IMR-90 (cell line): ENCODE measurements around the gene ZNF236. TPM values are rescaled to one million over a fixed set of nuclear protein-coding genes. Genes with fewer than 3 reads are reported as not detected.

Experiments
- ATAC-seq: fragments of 200-7000 bp; cut with Tn5 transposase; 2 replicates; pipeline ENCODE4 v1.9.1; 2020; ENCODE audit warnings: low read depth, mild to moderate bottlenecking, moderate library complexity
- BruUV-seq: library from RNA; stranded (reverse); fragments of 400-500 nt; replicated peaks from 2 replicates; lab custom pipeline; 2021; lab: Mats Ljungman, UMichigan
- CTCF ChIA-PET: fragments of 300-600 bp; formaldehyde crosslinking; extraction: SDS; loops from one replicate; lab custom pipeline; 2021; ENCODE audit warnings: antibody characterized with exemption; lab: Yijun Ruan, JAX
- POLR2A ChIA-PET: fragments of 300-600 bp; sonication (Branson Sonifier 250); formaldehyde crosslinking; loops from one replicate; lab custom pipeline; 2022; ENCODE audit warnings: antibody characterized with exemption; ENCODE audit not compliant: unreplicated experiment; lab: Charles Lee
- DNase-seq: peaks from one replicate; pipeline ENCODE4 v3.0.0; 2013
- H2AFZ ChIP-seq: replicated peaks from 2 replicates; pipeline ENCODE3; 2013; ENCODE audit warnings: low read length, mild to moderate bottlenecking; ENCODE audit not compliant: poor library complexity
- H2AK5ac ChIP-seq: 2 replicates; pipeline ENCODE4 v1.6.1; 2013; ENCODE audit warnings: low read depth, low read length, inconsistent platforms
- H2AK9ac ChIP-seq: replicated peaks from 2 replicates; pipeline ENCODE3; 2013; ENCODE audit warnings: mild to moderate bottlenecking, low read depth, low read length, moderate library complexity; ENCODE audit not compliant: poor library complexity
- H2BK120ac ChIP-seq: 2 replicates; pipeline ENCODE4 v1.6.1; 2013; ENCODE audit warnings: low read depth, low read length, inconsistent platforms
- H2BK15ac ChIP-seq: 3 replicates; pipeline ENCODE4 v1.6.1; 2013; ENCODE audit warnings: low read depth, low read length, inconsistent platforms
- H2BK20ac ChIP-seq: 2 replicates; pipeline ENCODE4 v1.6.1; 2013; ENCODE audit warnings: low read depth, mild to moderate bottlenecking, inconsistent platforms, low read length, moderate library complexity
- H2BK5ac ChIP-seq: 2 replicates; pipeline ENCODE4 v1.6.1; 2013; ENCODE audit warnings: mild to moderate bottlenecking, low read depth, low read length, inconsistent platforms; ENCODE audit not compliant: poor library complexity, severe bottlenecking
- H3K14ac ChIP-seq: replicated peaks from 2 replicates; pipeline ENCODE4 v1.6.1; 2013; ENCODE audit warnings: low read depth, low read length, inconsistent platforms
- H3K18ac ChIP-seq: 2 replicates; pipeline ENCODE4 v1.6.1; 2013; ENCODE audit warnings: low read depth, low read length, control low read depth
- H3K23ac ChIP-seq: 2 replicates; pipeline ENCODE4 v1.6.1; 2013; ENCODE audit warnings: low read depth, low read length, inconsistent platforms
- H3K27ac ChIP-seq: 2 replicates; pipeline ENCODE4 v1.5.1; 2013; ENCODE audit warnings: mild to moderate bottlenecking, control low read depth, low read length; ENCODE audit not compliant: insufficient read depth
- H3K27me3 ChIP-seq: 2 replicates; pipeline ENCODE4 v1.6.1; 2013; ENCODE audit warnings: low read length; ENCODE audit not compliant: control insufficient read depth, insufficient read depth
- H3K36me3 ChIP-seq: 2 replicates; pipeline ENCODE4 v1.6.1; 2013; ENCODE audit warnings: low read length, mixed read lengths; ENCODE audit not compliant: control insufficient read depth, insufficient read depth
- H3K4ac ChIP-seq: 2 replicates; pipeline ENCODE4 v1.6.1; 2013; ENCODE audit warnings: low read depth, low read length, inconsistent platforms
- H3K4me1 ChIP-seq: 2 replicates; pipeline ENCODE4 v1.6.1; 2013; ENCODE audit warnings: low read length, mixed read lengths; ENCODE audit not compliant: control insufficient read depth, insufficient read depth
- H3K4me2 ChIP-seq: 2 replicates; pipeline ENCODE4 v1.6.1; 2013; ENCODE audit warnings: low read depth, mild to moderate bottlenecking, control low read depth, low read length, moderate library complexity
- H3K4me3 ChIP-seq: 2 replicates; pipeline ENCODE4 v1.5.1; 2013; ENCODE audit warnings: low read depth, mild to moderate bottlenecking, control low read depth, low read length, moderate library complexity; ENCODE audit not compliant: insufficient read depth
- H3K56ac ChIP-seq: 2 replicates; pipeline ENCODE4 v1.6.1; 2013; ENCODE audit warnings: low read length, inconsistent platforms; ENCODE audit not compliant: insufficient read depth; ENCODE audit errors: extremely low read depth
- H3K79me1 ChIP-seq, 2 experiments: 2 replicates each; pipeline ENCODE4 v1.6.1; 2013; ENCODE audit warnings: low read length in 2 of 2, inconsistent platforms in 1 of 2, low read depth in 1 of 2
- H3K9ac ChIP-seq: 2 replicates; pipeline ENCODE4 v1.6.1; 2013; ENCODE audit warnings: low read depth, low read length, control low read depth
- H3K9me1 ChIP-seq: 2 replicates; pipeline ENCODE4 v1.6.1; 2013; ENCODE audit warnings: low read length, inconsistent platforms; ENCODE audit not compliant: insufficient read depth
- H3K9me3 ChIP-seq: 2 replicates; pipeline ENCODE4 v1.6.1; 2013; ENCODE audit warnings: low read length; ENCODE audit not compliant: control insufficient read depth, insufficient read depth
- H4K20me1 ChIP-seq: 2 replicates; pipeline ENCODE4 v1.6.1; 2013; ENCODE audit warnings: low read length, inconsistent platforms; ENCODE audit not compliant: insufficient read depth
- H4K5ac ChIP-seq: 2 replicates; pipeline ENCODE4 v1.6.1; 2013; ENCODE audit warnings: mild to moderate bottlenecking, low read depth, low read length, control low read depth
- H4K8ac ChIP-seq, 2 experiments: 2 replicates each; pipeline ENCODE4 v1.6.1; 2013; ENCODE audit warnings: low read depth in 2 of 2, low read length in 2 of 2, control low read depth in 1 of 2, inconsistent platforms in 1 of 2
- H4K91ac ChIP-seq: 2 replicates; pipeline ENCODE4 v1.6.1; 2013; ENCODE audit warnings: low read depth, low read length, inconsistent platforms; ENCODE audit not compliant: insufficient read depth
- BHLHE40 ChIP-seq: fragments of 150-350 bp; IDR thresholded peaks from 2 replicates; pipeline ENCODE4 v1.6.1; 2016; ENCODE audit warnings: mild to moderate bottlenecking, low read depth, low read length
- CEBPB ChIP-seq: IDR thresholded peaks from 2 replicates; pipeline ENCODE4 v1.6.1; 2012; ENCODE audit warnings: low read depth, low read length, improper control_type of control experiment
- ELK1 ChIP-seq: fragments of 150-350 bp; IDR thresholded peaks from 2 replicates; pipeline ENCODE4 v1.6.1; 2016; ENCODE audit warnings: low read depth, mild to moderate bottlenecking, low read length, moderate library complexity, borderline replicate concordance
- MAFK ChIP-seq: IDR thresholded peaks from 2 replicates; pipeline ENCODE4 v1.6.1; 2012; ENCODE audit warnings: low read depth, low read length, improper control_type of control experiment
- MAZ ChIP-seq: IDR thresholded peaks from 2 replicates; pipeline ENCODE4 v1.6.1; 2012; ENCODE audit warnings: low read depth, mild to moderate bottlenecking, low read length, improper control_type of control experiment, moderate library complexity, borderline replicate concordance
- MXI1 ChIP-seq: IDR thresholded peaks from 2 replicates; pipeline ENCODE4 v1.6.1; 2012; ENCODE audit warnings: low read depth, mild to moderate bottlenecking, low read length, moderate library complexity, borderline replicate concordance
- NFE2L2 ChIP-seq: fragments of 150-350 bp; IDR thresholded peaks from 2 replicates; pipeline ENCODE4 v1.6.1; 2016; ENCODE audit warnings: low read depth, mild to moderate bottlenecking, low read length
- POLR2A ChIP-seq: IDR thresholded peaks from 2 replicates; pipeline ENCODE4 v1.6.1; 2012; ENCODE audit warnings: mild to moderate bottlenecking, low read depth, low read length
- RAD21 ChIP-seq: IDR thresholded peaks from 2 replicates; pipeline ENCODE4 v1.6.1; 2012; ENCODE audit warnings: low read length, improper control_type of control experiment
- RCOR1 ChIP-seq: IDR thresholded peaks from 2 replicates; pipeline ENCODE4 v1.6.1; 2012; ENCODE audit warnings: mild to moderate bottlenecking, low read length, improper control_type of control experiment; ENCODE audit not compliant: insufficient replicate concordance
- SMC3 ChIP-seq: fragments of 150-350 bp; IDR thresholded peaks from 2 replicates; pipeline ENCODE4 v1.6.1; 2016; ENCODE audit warnings: low read depth, mild to moderate bottlenecking, antibody characterized with exemption, low read length, moderate library complexity
- WGBS, 2 experiments: methylation state at CpG; one replicate each; pipeline versions ENCODE4 v1.1.5 to v1.1.7; 2013; ENCODE audit warnings: missing lambda C conversion rate in 2 of 2; ENCODE audit not compliant: insufficient read length in 1 of 2; ENCODE audit errors: extremely low coverage in 2 of 2; 5-methylcytosine and 5-hydroxymethylcytosine counted together
- dilution Hi-C: fragments of 300-500 bp; cut with HindIII; formaldehyde crosslinking; loops from one replicate; pipeline ENCODE4 v1.14.3; 2018; ENCODE audit warnings: low sequenced_read_pairs; ENCODE audit not compliant: unreplicated experiment
- in situ Hi-C: fragments of 300-500 bp; cut with MboI; formaldehyde crosslinking; loops from 3 replicates; pipeline ENCODE4 v1.14.3; 2019; ENCODE audit warnings: low sequenced_read_pairs, inconsistent platforms, mixed read lengths
- intact Hi-C: fragments of 100-400 bp; cut with micrococcal nuclease; formaldehyde crosslinking; loops from 2 replicates; pipeline ENCODE4 v1.10.0; 2022
- polyA plus RNA-seq, 3 experiments: library from polyadenylated mRNA; depleted of rRNA; stranded (reverse); fragments of >200 nt; gene quantifications; 2 replicates each; pipeline ENCODE4 v1.2.3, GENCODE V29; 2012; ENCODE audit warnings: low replicate concordance in 1 of 3
- total RNA-seq: library from RNA; depleted of rRNA; stranded (reverse); fragments of >200 nt; gene quantifications from 2 replicates; pipeline ENCODE4 v1.2.3, GENCODE V29; 2012
- TF ChIP-seq, protein P1 (sequence below): fragments of 150-350 bp; IDR thresholded peaks from 2 replicates; pipeline ENCODE4 v1.6.1; 2017; ENCODE audit warnings: mild to moderate bottlenecking, antibody characterized with exemption, low read length, low read depth
- TF ChIP-seq, protein P2 (sequence below): conservative IDR thresholded peaks from 2 replicates; pipeline ENCODE4 v1.5.1; 2012; ENCODE audit warnings: mild to moderate bottlenecking, low read depth, low read length, improper control_type of control experiment

The ZNF236 gene
- total and polyA plus RNA-seq, 2 of the 4 experiments (the other 2 are of a cell fraction): 3.6 to 9.7 TPM

DNA sequence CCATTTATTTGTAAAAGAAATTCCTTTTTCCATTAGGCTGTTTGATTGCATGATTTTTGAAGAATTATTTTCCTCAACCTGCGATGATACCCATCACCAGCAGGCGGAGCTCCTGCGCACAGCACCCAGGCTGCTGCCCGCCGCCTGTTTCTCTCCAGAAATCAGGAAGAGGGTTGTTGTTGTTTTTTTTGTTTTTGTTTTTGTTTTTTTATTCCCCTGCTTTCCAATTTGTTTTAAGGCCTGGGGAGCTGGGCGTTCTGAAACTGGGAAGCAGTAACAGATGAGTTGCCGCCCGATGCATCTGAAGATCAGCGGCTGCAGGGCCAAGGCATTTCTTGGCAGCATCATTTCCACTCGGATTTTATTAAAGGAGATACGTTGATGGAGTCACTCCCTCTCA is 178.2 kb downstream of the ZNF236 start:
- H2AFZ ChIP-seq: peak overlapping the region; percentile 77
- no CpG with 5 or more reads among the region's 11 CpGs for WGBS, 2 experiments
- no peak overlapping the region for H2AK9ac ChIP-seq
- H3K27ac ChIP-seq: no peak overlapping the region
- ATAC-seq (peak; percentile 86), DNase-seq (peak; percentile 32)
- H3K4me3 ChIP-seq: no peak overlapping the region
- H3K27me3 ChIP-seq: no peaks in the 10 kb centered on the region; the same call in 1 of the 2 replicates
- no peaks in the 10 kb centered on the region for H4K20me1 ChIP-seq
- TF ChIP-seq MAFK: no peak
- TF ChIP-seq, protein P1, sequence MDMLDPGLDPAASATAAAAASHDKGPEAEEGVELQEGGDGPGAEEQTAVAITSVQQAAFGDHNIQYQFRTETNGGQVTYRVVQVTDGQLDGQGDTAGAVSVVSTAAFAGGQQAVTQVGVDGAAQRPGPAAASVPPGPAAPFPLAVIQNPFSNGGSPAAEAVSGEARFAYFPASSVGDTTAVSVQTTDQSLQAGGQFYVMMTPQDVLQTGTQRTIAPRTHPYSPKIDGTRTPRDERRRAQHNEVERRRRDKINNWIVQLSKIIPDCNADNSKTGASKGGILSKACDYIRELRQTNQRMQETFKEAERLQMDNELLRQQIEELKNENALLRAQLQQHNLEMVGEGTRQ: no peak
- no peak for TF ChIP-seq CEBPB
- TF ChIP-seq, protein P2, sequence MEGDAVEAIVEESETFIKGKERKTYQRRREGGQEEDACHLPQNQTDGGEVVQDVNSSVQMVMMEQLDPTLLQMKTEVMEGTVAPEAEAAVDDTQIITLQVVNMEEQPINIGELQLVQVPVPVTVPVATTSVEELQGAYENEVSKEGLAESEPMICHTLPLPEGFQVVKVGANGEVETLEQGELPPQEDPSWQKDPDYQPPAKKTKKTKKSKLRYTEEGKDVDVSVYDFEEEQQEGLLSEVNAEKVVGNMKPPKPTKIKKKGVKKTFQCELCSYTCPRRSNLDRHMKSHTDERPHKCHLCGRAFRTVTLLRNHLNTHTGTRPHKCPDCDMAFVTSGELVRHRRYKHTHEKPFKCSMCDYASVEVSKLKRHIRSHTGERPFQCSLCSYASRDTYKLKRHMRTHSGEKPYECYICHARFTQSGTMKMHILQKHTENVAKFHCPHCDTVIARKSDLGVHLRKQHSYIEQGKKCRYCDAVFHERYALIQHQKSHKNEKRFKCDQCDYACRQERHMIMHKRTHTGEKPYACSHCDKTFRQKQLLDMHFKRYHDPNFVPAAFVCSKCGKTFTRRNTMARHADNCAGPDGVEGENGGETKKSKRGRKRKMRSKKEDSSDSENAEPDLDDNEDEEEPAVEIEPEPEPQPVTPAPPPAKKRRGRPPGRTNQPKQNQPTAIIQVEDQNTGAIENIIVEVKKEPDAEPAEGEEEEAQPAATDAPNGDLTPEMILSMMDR: peak; percentile 97
- no peak for TF ChIP-seq MXI1
- TF ChIP-seq RCOR1: no peak
- TF ChIP-seq NFE2L2: no peak
- 0 out of 2 replicates have a peak, but pooled peaks have one; percentile 37 for TF ChIP-seq POLR2A
- no peak for TF ChIP-seq MAZ
- TF ChIP-seq SMC3: peak; percentile 97
- TF ChIP-seq RAD21: peak; percentile 97
- no peak for TF ChIP-seq BHLHE40
- TF ChIP-seq ELK1: no peak
- H2AK5ac ChIP-seq: no peak overlapping the region
- H2BK15ac ChIP-seq: no peak overlapping the region
- dilution Hi-C loops (no loop called here), intact Hi-C loops (loop anchor here (1.0 to 2.0 kb wide), 5 partner anchors 55 to 650 kb away; no protein-coding TSS in a partner anchor), in situ Hi-C loops (loop anchor here (5.0 kb wide), 1 partner anchor 207 kb away; no protein-coding TSS in a partner anchor)
- no peak overlapping the region for H2BK120ac ChIP-seq
- no TSS peak for BruUV-seq
- no peaks in the 10 kb centered on the region for H3K9me3 ChIP-seq
- H3K56ac ChIP-seq: no peak overlapping the region
- H3K9me1 ChIP-seq: no peaks in the 10 kb centered on the region
- no peak overlapping the region for H4K91ac ChIP-seq
- H3K4me2 ChIP-seq: peak overlapping the region; percentile 62; the same call in 1 of the 2 replicates
- H2BK5ac ChIP-seq: no peak overlapping the region
- H4K8ac ChIP-seq: peak overlapping the region; percentile 50 to 73; a peak in 1 of 4 replicates
- no peak overlapping the region; the same call in 1 of the 2 replicates for H4K5ac ChIP-seq
- H3K23ac ChIP-seq: no peak overlapping the region
- H3K18ac ChIP-seq: no peak overlapping the region; the same call in 1 of the 2 replicates
- 0 out of 2 replicates have a peak overlapping the region, but pooled peaks have one; percentile 35 for H3K9ac ChIP-seq
- peaks cover 2% of the 10 kb centered on the region; the same call in 1 of the 2 replicates for H3K4me1 ChIP-seq
- H3K79me1 ChIP-seq: no peaks in the 10 kb centered on the region
- H2BK20ac ChIP-seq: no peak overlapping the region
- no peak overlapping the region for H3K14ac ChIP-seq
- ChIA-PET CTCF (interaction anchor here (0.6 to 3.1 kb wide), 13 partner anchors 10 to 1984 kb away, joined by 3 to 28 read pairs (median 5); no protein-coding TSS in a partner anchor), POLR2A (no interaction called here)
- H3K4ac ChIP-seq: no peak overlapping the region
- no peaks in the 10 kb centered on the region for H3K36me3 ChIP-seq
